ENCODE data around the gene GRP.

- TF ChIP-seq ZNF8 (CRISPR knock-in tag; IDR thresholded peaks at IDR 0.05) (no peak), SNAI2 (CRISPR knock-in tag; IDR thresholded peaks at IDR 0.05) (no peak), PATZ1 (CRISPR knock-in tag; IDR thresholded peaks at IDR 0.05; ENCODE audit: borderline replicate concordance) (no peak), BACH2 (CRISPR knock-in tag; IDR thresholded peaks at IDR 0.05; ENCODE audit: borderline replicate concordance) (no peak), ISL1 (CRISPR knock-in tag; IDR thresholded peaks at IDR 0.05) (no peak)
Measured at GRCh38 chr18:59197636-59198035, 22.3 kb upstream of the GRP start.
